Right ventricle myocardium superior (tissue), 1 donor: Measurements from ENCODE around the gene BCKDK. TPM values are rescaled to one million over a fixed set of nuclear protein-coding genes. Genes with fewer than 3 reads are reported as not detected.

Experiments
- ATAC-seq: fragments of 200-7000 bp; cut with Tn5 transposase; one replicate; pipeline ENCODE4 v1.9.1; 2020; ENCODE audit warnings: mild to moderate bottlenecking; ENCODE audit not compliant: poor library complexity
- DNase-seq: peaks from one replicate; pipeline ENCODE4 v3.0.0-alpha.2; 2020
- intact Hi-C: fragments of 100-400 bp; cut with DNase I; formaldehyde crosslinking; loops from one replicate; pipeline ENCODE4 v1.11.2; 2022
- long read RNA-seq: library from polyadenylated mRNA; unstranded; transcript quantifications from one replicate; pipeline ENCODE4 v2.0.0, GENCODE V29; 2021
- total RNA-seq: library from RNA; stranded (reverse); fragmentation: NEBNext Ultra II Directional; extraction: Animal tissue kit (Norgen Biotek cat#: 25700); gene quantifications from one replicate; pipeline ENCODE4 v1.2.1, GENCODE V29; 2021
- donor health status: DM: no; HTN: yes; CAD: no; lungs with severe emphysema.

The BCKDK gene
- total RNA-seq: 84.3 TPM
- long read RNA-seq, transcript BCKDK-201 (12 exons, 2,128 nt): major isoform, 315 of 571 reads
- long read RNA-seq, transcript BCKDK-203 (11 exons, 1,997 nt): minor isoform, 148 of 571 reads
- long read RNA-seq, partial matches to known transcripts: 86 of 571 reads
- long read RNA-seq, other reads (novel, unspliced or antisense): 22 of 571 reads

DNA sequence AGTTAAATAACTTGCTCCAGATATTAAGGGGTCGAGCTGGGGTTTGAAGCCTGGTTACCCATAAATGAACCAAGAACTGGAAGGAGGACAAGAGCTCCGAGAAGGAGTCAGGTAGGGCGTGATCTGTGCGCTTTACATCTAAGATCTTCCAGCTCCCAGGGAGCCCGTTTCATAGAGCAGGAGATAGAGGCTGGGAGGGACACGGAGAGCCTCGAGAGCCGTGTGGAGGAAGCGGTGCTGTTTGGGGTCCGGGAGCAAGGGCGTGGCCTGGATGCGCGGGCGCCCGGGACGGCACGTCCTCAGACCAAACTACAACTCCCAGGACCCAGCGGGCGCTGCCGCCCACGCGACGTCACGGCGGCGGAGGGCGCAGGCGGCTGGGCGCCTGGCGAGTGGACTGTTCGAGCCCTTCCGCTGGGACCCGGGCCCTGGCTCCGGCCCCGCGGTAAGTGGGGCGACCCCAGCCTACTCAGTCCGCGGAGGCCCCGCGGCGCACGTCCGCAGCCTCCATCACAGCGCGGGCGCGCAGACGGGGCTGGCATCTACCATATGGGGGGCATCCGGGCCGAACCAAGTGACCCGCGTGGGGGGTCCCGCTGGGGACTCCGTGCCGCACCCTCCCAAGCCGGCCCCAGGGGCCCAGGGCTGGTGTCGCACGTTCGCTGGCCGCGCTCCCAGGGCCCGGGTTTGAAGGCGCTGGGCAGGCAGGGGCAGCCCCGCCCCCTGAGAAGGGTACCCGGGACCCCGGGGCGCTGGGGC, at the start of gene BCKDK:
BCKDK (plus strand) TSS at position 352 of the 759 bp plus-strand sequence. CDS start 838 bp downstream, outside the sequence.
- DNase-seq (peak; percentile 90), ATAC-seq (peak; percentile 83)
- intact Hi-C loops: no loop called here

DNA sequence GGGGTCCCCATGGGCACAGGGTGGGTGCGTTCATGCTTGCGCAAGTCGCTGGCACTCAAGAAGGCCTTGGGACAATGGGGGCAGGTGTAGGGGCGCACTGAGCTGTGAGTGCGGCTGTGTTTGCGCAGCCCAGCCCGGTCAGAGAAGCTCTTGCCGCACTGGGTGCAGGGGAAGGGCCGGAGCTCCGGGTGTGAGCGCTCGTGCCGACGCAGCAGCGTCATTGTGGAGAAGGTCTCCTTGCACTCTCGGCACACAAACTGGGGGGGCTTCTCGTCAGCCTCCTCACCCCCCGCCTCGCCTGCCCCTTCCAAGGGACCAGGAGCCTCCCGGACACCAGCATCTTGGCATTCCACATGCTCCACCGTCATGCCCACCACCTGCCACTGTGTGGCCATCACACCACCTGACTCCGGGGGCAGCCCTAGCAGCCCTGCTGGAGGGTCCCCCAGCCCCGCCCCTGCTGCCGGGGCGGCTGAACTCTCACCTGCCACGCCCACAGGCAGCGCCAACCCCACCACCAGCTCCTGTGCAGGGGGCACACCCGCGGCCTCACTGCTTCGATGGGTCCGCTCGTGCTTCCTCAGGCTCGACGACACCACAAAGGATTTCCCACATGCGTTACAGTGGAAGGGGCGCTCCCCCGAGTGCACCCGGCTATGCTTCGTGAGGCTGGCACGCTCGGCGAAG, 46.9 kb upstream of the BCKDK start:
- DNase-seq (no peak), ATAC-seq (no peak)
- intact Hi-C loops: no loop called here

DNA sequence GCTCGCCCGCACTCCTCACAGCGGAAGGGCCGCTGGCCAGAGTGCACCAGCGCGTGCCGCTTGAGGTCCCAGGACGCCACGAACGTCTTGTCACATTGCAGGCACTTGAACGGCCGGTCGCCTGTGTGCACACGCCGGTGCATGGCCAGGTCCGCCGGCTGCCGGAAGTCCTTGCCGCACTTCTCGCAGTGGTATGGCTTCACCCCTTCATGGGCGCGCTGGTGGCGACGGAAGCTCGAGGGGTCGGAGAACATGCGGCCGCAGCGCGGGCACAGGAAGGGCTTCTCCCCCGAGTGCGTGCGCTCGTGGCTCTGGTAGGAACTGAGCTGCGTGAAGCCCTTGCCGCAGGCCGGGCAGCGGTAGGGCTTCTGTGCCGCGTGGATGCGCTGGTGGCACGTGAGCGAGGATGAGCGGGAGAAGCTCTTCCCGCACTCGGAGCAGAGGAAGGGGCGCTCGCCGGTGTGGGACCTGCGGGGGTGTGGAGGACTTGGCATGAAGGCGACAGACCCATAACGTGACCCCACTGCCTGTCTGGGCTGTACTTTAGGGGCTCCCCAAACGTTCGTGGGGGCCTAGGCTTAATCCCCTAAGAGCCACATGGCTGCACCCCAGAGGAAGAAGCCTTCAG, 46.3 kb upstream of the BCKDK start:
- DNase-seq (no peak), ATAC-seq (no peak)
- intact Hi-C loops: no loop called here

DNA sequence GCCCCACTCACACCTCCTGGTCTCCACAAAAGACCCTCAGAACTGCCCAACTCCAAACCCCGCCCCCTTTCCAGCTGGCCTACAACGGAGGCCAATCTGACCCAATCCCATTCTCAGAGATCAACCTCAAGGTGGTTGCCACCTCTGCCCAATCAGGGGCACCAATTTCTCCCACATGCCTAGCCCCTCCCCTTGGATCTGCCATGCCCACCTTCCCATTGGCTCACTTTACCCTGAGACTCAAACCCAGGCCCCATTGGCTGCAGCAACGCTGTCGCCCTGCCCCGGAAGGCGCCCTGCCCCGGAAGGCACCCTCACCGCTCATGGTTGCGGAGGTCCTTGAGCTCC, 44.7 kb upstream of the BCKDK start:
- intact Hi-C loops: no loop called here
- ATAC-seq: no peak
- DNase-seq: no peak

DNA sequence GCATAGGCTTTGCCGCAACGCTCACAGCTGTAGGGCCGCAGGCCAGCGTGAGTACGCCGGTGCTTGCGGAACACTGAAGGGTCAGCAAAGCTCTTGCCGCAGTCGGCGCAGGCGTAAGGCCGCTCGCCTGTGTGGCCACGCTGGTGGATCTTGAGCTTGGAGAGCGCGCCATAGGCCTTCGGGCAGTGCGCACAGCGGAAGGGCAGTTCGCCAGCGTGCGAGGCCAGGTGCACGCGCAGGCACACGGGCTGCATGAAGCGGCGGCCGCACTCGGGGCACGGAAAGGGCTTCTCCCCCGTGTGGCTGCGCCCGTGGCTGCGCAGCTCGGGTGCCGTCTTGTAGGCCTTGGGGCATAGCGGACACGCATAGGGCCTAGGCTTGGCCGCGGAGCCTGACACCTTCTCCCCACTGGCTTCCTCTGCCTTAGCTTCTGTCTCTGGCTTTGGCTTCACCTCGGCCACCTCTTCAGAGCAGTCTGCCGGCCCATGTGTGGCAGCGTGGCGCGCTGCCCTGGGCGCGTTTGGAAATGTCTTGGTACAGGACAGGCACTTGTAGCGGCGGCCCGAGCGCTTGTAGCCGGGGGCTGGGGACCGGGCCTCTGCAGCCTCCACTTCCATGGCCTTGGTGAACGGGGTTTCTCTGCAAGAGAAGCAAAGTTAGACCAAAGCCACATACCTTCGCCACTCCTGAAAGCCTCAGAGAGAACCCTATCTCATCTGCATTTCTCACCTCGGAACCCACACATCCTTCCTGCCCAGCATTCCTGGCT, 44.2 kb upstream of the BCKDK start:
- intact Hi-C loops: no loop called here
- ATAC-seq (no peak), DNase-seq (no peak)

DNA sequence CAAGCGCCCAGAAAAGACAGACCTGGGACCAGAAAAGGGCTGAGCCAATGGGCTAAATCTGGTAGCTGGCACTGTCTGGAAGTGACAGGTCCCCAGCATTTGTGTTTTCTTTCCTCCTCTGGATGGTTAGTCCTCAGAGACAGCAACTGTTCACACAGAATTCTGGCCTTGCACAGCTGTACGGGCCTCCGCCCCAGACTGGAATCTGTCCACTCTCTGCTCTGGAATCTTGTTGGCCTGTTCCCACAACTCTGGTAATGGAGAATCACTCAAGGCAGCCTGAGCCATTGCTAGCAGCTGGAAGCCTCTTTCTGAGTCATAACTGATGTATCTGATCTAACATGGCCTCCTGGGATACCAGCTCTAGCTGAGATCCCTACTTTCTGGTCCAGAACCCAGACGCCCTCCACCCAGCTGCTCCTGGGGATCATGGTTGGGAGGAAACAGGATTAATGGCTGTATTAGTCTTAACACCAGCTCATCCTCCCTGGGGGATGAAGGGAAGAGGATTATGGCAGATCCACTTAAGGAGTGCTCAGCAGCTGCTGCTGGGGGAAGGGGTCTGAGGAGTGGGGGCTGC, 43.2 kb upstream of the BCKDK start:
- intact Hi-C loops: no loop called here
- ATAC-seq (peak; percentile 85), DNase-seq (peak; percentile 73)

DNA sequence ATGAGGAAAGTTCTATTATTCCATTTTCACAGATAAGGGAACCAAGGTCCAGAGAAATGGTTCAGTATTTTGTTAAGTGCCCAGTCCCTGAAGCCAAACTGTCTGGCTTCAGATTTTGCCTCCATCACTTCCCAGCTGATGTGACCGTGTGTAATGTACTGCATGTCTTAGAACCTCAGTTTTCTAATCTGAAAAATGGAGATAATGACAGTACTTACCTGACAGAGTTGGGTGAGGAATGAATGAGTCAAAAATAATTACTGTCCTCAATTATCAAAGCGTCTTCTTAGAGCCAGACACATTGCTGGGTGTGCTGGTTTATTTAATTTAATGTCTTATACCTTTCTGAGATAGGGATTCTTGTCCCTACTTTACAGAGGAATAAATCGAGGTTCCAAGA, 40.8 kb upstream of the BCKDK start:
- intact Hi-C loops: no loop called here
- DNase-seq (no peak), ATAC-seq (no peak)

DNA sequence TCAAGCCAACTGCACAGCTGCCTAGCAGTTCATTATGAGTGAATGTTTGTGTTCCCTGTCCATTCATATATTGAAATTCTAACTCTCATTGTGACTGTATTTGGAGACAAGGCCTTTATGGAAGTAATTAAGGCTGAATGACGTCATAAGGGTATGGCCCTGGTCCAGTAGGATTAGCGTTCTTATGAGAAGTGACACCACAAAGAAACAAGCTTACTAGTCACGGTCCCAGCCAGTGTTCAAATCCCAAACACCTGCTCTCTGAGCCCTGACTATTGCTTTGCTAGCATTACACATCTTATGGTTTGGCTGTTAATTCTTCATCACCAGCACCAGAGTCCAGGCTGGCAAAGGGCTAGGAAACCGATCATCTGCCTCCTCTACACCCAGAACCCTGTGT, 36.3 kb upstream of the BCKDK start:
- intact Hi-C loops: loop anchor here (2.0 kb wide), 1 partner anchor 37 kb away; no protein-coding TSS in a partner anchor
- no peak for DNase-seq
- ATAC-seq: no peak

DNA sequence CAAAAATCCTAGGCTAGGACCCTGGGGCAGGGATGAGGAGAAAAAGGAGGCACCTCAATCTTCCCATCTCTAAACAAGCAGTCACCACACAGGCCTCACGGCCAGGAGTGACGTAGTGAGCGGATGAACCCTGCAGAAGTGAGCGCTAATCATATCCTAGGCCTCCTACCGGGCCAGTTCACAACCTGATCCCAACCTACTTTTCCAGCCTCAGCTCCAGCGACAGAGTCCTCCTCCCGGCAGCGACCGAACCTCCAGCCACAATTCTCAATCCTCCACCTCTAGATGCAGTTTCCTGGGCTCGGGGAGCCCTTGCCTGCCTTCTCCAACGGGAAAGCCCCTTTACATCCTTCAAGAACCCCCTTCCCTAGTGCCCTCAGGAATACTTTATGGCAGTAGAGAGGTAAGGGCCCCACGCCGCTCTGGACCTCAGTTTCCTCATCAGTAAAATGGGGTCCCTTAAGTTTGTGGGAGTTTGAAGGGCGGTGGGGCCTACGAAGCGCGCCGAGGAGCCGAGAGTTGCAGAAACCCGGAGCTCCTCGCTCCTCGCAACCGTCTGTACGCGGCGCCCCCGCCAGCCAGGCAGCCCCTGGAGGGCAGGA, 35.5 kb upstream of the BCKDK start:
- intact Hi-C loops: loop anchor here (2.0 kb wide), 1 partner anchor 38 kb away; no protein-coding TSS in a partner anchor
- ATAC-seq: no peak
- DNase-seq: no peak

DNA sequence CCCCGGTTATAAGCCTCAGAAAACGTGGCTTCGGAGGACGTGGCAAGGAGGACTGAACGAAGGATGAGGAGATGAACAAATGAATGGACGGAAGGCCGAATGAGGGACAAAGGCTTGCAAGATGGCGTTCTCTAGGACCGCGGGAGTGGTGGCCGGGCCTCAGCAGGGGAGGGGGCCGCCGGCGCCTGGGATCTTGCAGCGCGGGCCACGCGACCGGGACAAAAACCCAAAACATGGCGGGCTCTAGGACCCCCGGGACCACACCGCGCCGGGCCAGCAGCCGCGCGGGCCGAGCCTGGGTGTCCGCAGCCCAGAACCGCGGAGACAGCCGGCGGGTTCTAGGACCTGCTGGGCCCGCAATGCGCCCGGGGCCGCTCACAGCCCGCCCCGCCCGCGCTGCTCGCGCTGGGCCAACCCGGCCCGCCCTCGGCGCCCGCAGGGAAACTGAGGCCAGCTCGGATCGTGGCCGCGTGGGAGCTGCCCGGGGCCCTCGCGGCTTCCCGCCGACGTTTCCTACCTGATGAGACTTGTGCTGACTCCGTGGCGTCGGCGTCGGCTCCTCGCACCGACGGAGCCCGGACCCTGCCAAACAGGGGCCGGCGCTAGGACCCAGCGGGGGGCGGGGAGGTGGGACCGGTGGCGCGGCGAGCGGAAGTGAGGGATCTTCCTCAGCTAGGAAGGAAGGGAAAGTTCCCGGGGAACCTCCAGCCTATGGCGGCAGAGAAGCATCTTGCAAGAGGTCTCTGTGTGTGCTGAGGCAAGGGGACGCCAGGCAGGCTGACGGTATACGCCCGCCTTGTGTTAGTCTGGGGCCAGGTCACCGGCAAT, 34.8 kb upstream of the BCKDK start:
- DNase-seq (peak; percentile 94), ATAC-seq (peak; percentile 94)
- intact Hi-C loops: loop anchor here (2.0 kb wide), 1 partner anchor 39 kb away; no protein-coding TSS in a partner anchor

DNA sequence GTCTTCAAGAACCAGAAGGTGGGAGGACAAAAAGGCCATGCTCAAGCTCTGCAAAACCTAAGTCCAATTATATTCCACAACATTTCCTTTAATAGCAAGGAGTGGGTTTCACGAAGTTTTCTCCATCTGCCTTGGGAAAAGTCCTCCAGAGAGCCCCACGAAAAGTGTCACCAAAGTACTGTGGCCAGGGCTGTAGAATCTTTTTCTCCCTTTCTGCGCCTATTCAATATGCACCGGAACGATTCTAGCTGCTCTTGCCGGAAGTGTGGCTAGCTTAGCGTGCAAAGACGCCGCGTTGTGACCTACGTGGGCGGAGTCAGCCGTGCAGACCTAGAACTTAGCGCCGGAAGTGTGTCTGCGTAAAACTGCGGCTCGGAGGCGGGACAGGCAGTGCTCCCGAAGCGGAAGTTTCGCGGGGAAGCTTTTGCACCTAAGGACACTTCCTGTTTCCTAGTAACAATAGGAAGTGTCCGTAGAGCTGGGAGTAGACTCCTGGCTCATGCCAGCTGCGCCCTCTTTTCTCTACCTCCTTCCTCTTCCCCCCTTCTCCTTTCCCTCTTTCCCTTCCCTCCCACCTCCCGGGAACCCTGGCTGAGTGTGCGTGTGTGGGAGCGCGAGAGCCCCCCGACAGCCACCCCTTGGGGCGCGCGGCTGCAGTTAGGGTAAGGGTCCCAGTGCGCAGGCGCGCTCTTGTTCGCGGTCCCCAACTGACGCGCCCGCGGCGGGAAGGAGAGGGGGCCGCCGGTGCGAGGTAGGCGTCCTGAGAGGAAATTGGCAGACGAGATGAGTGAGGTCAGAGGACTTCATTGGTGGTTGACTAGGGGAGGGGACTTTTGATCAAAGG, 34.0 kb upstream of the BCKDK start, which contains the start of the genes ZNF646 and ZNF668:
ZNF646 (plus strand) TSS at position 453 of the 844 bp plus-strand sequence. CDS start 1,903 bp downstream, outside the sequence.
ZNF668 (minus strand) TSS at position 271 of the 844 bp plus-strand sequence. CDS start 9,781 bp downstream, outside the sequence.
- peak; percentile 96 for ATAC-seq
- intact Hi-C loops: loop anchor here (2.0 kb wide), 1 partner anchor 39 kb away; no protein-coding TSS in a partner anchor
- DNase-seq: peak; percentile 99

DNA sequence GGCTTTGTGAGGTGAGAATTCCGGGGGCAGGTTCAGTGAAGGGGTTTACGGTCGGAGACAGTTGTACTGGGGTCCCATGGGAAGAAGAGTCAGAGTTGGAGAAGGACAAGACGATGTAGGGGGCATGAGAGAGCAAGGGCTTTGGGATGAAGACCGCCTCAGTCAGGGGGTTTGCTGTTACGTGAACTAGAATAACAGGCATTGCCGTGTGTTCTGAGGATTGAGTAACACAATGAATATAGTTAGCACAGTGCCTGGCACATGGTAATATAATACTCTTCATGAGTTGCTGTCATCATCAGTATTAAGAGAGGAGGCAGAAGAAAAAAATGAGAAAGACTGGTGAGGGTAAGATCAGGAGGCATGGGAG, 33.4 kb upstream of the BCKDK start:
- DNase-seq (no peak), ATAC-seq (no peak)
- intact Hi-C loops: no loop called here

DNA sequence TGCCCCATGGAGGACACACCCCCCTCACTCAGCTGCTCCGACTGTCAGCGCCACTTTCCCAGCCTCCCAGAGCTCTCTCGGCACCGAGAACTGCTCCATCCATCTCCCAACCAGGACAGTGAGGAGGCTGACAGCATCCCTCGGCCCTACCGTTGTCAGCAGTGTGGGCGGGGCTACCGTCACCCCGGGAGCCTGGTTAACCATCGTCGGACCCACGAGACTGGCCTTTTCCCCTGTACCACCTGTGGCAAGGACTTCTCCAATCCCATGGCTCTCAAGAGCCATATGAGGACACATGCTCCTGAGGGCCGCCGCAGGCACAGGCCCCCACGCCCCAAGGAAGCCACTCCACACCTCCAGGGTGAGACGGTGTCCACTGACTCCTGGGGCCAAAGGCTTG, 31.9 kb upstream of the BCKDK start:
- DNase-seq: no peak
- no peak for ATAC-seq
- intact Hi-C loops: no loop called here

DNA sequence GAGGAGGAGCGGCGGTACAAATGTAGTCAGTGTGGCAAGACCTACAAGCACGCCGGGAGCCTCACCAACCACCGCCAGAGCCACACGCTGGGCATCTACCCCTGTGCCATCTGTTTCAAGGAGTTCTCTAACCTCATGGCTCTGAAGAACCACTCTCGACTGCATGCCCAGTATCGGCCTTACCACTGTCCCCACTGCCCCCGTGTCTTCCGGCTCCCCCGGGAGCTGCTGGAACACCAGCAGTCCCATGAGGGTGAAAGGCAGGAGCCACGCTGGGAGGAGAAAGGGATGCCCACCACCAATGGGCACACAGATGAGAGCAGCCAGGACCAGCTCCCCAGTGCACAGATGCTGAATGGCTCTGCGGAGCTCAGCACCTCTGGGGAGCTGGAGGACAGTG, 31.2 kb upstream of the BCKDK start:
- intact Hi-C loops: no loop called here
- ATAC-seq: no peak
- DNase-seq: no peak

DNA sequence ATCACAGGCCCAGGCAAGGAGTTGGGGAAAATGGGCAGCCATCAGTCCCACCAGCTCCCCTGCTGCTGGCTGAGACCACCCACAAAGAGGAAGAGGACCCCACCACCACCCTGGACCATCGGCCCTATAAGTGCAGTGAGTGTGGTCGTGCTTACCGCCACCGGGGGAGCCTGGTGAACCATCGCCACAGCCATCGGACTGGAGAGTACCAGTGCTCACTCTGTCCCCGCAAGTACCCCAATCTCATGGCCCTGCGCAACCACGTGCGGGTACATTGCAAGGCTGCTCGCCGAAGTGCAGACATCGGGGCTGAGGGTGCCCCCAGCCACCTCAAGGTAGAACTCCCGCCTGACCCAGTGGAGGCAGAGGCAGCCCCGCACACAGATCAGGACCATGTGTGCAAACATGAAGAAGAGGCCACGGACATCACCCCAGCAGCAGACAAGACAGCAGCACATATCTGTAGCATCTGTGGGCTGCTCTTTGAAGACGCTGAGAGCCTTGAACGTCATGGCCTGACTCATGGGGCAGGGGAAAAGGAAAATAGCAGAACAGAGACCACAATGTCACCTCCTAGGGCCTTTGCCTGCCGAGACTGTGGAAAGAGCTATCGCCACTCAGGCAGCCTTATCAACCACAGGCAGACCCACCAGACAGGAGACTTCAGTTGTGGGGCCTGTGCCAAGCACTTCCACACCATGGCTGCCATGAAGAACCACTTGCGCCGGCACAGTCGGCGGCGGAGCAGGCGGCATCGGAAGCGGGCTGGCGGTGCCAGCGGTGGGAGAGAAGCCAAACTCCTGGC, 30.4 kb upstream of the BCKDK start:
- intact Hi-C loops: no loop called here
- no peak for ATAC-seq

More for the DNA sequence above, 30.4 kb upstream of the BCKDK start:
- no peak for DNase-seq
